ENCODE results near the gene MTG2. TPM values are rescaled to one million over a fixed set of nuclear protein-coding genes. Genes with fewer than 3 reads are reported as not detected.

Gene MTG2
- total RNA-seq, 2 donors from 2014 or later = 28.0 to 41.8 TPM

- ATAC-seq (ENCODE audit: insufficient number of reproducible peaks, low FRiP score, low read depth) (no peak), DNase-seq (ENCODE audit: low spot score) (no peak)
- Histone ChIP-seq H3K36me3 (peaks cover 24% of the 10 kb centered on the region), H3K9me3 (no peaks in the 10 kb centered on the region), H3K4me3 (no peak overlapping the region), H3K4me1 (ENCODE audit: control insufficient read depth in 1 of 2, low read depth in 2 of 2) (no peaks in the 10 kb centered on the region), H3K27ac (no peak overlapping the region), H3K27me3 (replicated peaks; ENCODE audit: insufficient read depth) (no peaks in the 10 kb centered on the region)
- no peak for TF ChIP-seq CTCF (IDR thresholded peaks at IDR 0.05)
Measured at GRCh38 chr20:62171245-62171644, 11.6 kb upstream of the MTG2 start.

GRCh38 chr20:62172666-62173065 lies 10.2 kb upstream of the MTG2 start:
- no peak overlapping the region for H3K4me3 ChIP-seq
- ATAC-seq (ENCODE audit: insufficient number of reproducible peaks, low FRiP score, low read depth) (no peak), DNase-seq (ENCODE audit: low spot score) (no peak)
- H3K27ac ChIP-seq = no peak overlapping the region
- no peaks in the 10 kb centered on the region for H3K4me1 ChIP-seq (ENCODE audit: control insufficient read depth in 1 of 2, low read depth in 2 of 2)
- no peaks in the 10 kb centered on the region for H3K27me3 ChIP-seq (replicated peaks; ENCODE audit: insufficient read depth)
- H3K36me3 ChIP-seq = peaks cover 23% of the 10 kb centered on the region
- no peaks in the 10 kb centered on the region for H3K9me3 ChIP-seq
- TF ChIP-seq CTCF (IDR thresholded peaks at IDR 0.05) = no peak

DNA sequence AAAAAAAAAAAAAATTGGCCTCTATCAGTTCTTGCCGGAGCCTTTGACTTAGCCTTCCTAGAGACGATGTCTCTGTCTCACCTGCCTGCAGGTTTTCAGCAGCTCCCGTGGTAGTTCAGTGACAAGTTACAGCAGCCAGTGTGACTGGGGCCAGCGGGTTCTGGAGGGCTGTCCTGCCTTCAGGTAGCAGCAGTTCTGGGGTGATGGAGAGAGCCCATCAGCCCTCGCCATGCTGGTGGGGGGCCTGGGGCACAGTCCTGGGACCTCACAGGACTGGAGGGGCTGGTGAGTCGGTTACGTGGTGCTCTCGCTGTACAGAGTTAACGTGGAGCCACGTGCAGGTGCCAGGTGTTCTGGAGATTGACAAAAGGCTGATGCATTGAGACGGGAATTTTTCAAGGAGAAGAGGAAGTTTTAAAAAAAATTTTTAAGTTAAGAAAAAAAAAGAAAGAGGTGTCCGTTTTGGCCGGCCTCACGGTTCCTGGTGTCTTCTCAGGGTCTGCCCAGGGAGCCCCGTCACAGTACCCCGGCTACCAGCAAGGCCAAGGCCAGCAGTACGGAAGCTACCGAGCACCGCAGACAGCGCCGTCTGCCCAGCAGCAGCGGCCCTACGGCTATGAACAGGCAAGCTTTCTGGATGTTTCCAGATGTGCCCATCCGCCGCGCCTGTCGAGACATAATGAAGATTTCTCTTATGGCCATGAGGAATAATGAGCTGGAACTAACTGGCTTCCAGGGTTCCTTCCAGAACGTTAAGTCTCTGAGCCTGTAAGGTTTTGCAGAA lies 8.6 kb upstream of the MTG2 start:
- Histone ChIP-seq H3K27ac (no peak overlapping the region), H3K4me1 (ENCODE audit: control insufficient read depth in 1 of 2, low read depth in 2 of 2) (no peaks in the 10 kb centered on the region), H3K4me3 (no peak overlapping the region), H3K9me3 (no peaks in the 10 kb centered on the region), H3K27me3 (replicated peaks; ENCODE audit: insufficient read depth) (no peaks in the 10 kb centered on the region), H3K36me3 (peaks cover 16% of the 10 kb centered on the region)
- ATAC-seq (ENCODE audit: insufficient number of reproducible peaks, low FRiP score, low read depth) = no peak
- TF ChIP-seq CTCF (IDR thresholded peaks at IDR 0.05) = no peak
- no peak for DNase-seq (ENCODE audit: low spot score)

- TF ChIP-seq CTCF (IDR thresholded peaks at IDR 0.05) = no peak
- H3K36me3 ChIP-seq = peaks cover 15% of the 10 kb centered on the region
- DNase-seq (ENCODE audit: low spot score) (no peak), ATAC-seq (ENCODE audit: insufficient number of reproducible peaks, low FRiP score, low read depth) (no peak)
- no peaks in the 10 kb centered on the region for H3K4me1 ChIP-seq (ENCODE audit: control insufficient read depth in 1 of 2, low read depth in 2 of 2)
- H3K27me3 ChIP-seq (replicated peaks; ENCODE audit: insufficient read depth) = no peaks in the 10 kb centered on the region
- H3K27ac ChIP-seq = no peak overlapping the region
- no peak overlapping the region for H3K4me3 ChIP-seq
- no peaks in the 10 kb centered on the region for H3K9me3 ChIP-seq
Measured at GRCh38 chr20:62174870-62175624, 7.8 kb upstream of the MTG2 start.

DNA sequence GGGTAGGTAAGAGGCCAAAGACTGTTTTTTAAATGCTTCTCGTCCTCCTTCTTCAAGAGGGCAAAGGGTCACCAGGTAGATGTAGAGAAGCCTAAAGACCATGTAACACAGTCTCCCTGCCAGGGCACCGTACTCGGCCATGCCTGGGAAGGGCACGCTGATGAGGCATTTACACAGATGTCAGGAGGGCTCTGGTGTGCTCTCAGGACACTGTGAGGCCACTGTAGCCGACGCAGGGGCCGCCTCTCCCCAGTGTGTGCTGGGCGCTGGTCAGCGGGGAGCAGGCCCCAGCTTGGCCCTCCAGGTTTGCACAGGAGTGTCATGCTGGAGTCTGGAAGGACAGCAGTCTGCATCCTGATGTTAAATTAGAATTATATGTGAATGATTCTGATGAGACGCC lies 7.1 kb upstream of the MTG2 start:
- no peaks in the 10 kb centered on the region for H3K4me1 ChIP-seq (ENCODE audit: control insufficient read depth in 1 of 2, low read depth in 2 of 2)
- H3K36me3 ChIP-seq = peaks cover 15% of the 10 kb centered on the region
- H3K9me3 ChIP-seq = no peaks in the 10 kb centered on the region
- H3K27me3 ChIP-seq (replicated peaks; ENCODE audit: insufficient read depth) = no peaks in the 10 kb centered on the region
- H3K4me3 ChIP-seq = no peak overlapping the region
- ATAC-seq (ENCODE audit: insufficient number of reproducible peaks, low FRiP score, low read depth) (no peak), DNase-seq (ENCODE audit: low spot score) (no peak)
- H3K27ac ChIP-seq = no peak overlapping the region
- no peak for TF ChIP-seq CTCF (IDR thresholded peaks at IDR 0.05)

All from thoracic aorta (tissue), 2 donors.